ENCODE results near the gene ARHGAP28.

ARHGAP28 gene

DNA sequence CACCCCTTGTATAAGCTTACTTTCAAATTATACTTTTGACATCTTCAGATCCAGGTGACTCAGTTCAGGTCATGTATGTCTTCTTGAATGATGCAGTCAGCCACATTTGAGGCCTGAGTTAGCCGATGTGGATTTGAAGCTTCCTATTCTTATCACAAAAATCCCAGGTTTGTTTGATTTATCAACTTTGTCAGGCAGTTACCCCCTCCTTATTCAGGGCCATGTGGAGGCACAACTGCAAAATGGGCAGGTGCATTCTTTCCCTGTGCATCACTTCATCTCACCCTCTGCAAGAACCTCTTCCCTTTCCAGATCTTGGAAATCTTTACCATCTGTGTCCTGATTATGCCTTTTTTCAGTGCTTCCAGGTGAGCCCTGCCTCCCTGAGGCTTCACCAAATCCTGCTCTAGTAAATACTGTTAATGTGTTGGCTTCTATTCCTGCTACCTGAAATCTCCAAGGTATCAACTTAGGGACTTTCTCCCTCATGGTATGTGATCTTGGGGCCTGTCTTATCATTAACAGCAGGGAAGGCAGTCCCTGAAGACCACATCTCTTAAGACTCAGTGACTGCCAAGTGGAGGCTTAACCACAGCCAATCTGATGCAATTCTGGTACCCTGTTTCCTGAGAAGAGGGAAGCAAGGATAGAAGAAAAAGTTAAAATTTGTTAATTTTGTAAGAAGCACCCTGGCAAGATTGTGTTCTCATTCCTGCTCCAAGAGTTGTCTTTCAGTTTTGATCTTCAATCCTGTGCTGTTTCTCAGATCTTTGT, 9.4 kb upstream of the ARHGAP28 start:
- TF ChIP-seq ZNF274 (IDR thresholded peaks at IDR 0.05; ENCODE audit: low read depth, low read length): no peak
- no peak overlapping the region for H3K4me3 ChIP-seq (ENCODE audit: low read length)

DNA sequence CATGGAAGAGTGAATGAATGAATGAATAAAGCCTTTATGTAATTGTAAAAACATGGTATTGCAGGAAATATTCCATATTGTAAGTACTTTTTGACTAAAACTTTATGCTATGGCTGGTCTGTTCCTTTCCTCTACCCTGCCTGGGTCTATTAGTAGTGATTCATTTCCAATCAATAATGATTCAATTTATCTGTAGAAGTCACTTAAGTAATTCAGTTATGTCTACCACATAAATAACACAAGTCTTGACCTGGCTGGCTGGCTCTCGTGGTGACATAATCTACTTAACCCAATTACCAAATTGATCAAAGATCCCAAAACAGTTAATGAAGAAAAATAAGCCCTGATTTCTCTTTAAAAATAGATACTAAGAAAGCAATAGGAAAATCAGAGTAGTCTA, 7.8 kb upstream of the ARHGAP28 start:
- no peak for TF ChIP-seq ZNF274 (IDR thresholded peaks at IDR 0.05; ENCODE audit: low read depth, low read length)
- H3K4me3 ChIP-seq (ENCODE audit: low read length): no peak overlapping the region

DNA sequence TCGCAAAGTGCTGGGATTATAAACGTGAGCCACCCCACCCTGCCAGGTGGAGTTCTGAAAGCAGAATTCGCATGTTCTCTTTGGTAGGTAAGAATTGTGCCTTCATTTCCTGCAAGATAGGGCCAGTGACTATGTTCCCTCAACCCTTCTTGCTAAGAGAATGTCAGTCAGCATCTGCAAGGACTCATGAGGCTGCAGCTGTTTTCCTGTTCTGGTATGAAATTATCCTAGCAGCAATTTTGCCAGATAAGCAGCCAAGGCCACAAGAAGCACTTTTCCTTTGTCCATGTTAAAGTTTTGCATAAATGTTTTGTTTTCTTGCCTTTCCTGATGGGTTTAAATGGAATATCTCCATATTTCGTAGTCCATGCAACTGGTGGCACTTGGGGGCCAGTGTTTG, 6.8 kb upstream of the ARHGAP28 start:
- H3K4me3 ChIP-seq (ENCODE audit: low read length): no peak overlapping the region
- TF ChIP-seq ZNF274 (IDR thresholded peaks at IDR 0.05; ENCODE audit: low read depth, low read length): no peak

DNA sequence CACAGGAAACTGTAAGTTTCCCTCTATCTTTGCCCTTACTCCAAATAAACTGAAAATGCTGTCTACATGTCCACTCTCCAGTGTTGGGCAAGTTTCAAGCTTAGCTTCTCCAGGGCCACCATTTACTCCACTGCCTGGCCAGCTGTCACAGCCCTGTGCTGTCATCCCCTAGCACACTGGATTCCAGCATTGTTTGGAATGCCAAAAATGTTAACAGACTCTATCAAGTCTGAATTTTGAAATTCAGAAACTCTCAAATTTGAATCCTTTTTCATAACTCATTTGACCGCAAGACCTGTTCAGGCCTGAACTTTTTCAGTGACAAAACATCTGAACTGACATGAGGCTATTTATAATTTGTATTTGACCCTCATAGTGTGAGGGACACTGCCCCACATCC, 5.2 kb upstream of the ARHGAP28 start:
- no peak overlapping the region for H3K4me3 ChIP-seq (ENCODE audit: low read length)
- TF ChIP-seq ZNF274 (IDR thresholded peaks at IDR 0.05; ENCODE audit: low read depth, low read length): no peak

DNA sequence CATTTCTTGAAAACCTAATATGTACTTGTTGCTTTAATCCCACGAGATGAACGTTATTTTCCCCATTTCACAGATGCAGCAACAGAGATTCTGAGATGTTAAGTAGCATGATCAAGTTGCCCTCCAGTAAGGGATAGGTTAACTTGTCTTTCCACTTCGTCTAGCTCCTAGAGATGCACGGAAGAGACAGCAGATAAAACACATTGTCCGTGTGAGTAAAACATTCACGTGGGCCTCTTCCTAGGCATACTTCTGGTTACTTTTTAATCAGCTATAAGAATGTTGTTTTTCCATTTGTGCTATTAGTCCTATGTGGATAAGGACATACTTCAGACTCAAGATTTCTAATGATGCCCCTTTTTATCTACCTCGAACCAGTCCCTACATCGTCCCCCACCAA, 1.2 kb upstream of the ARHGAP28 start:
- TF ChIP-seq ZNF274 (IDR thresholded peaks at IDR 0.05; ENCODE audit: low read depth, low read length): no peak
- no peak overlapping the region for H3K4me3 ChIP-seq (ENCODE audit: low read length)

DNA sequence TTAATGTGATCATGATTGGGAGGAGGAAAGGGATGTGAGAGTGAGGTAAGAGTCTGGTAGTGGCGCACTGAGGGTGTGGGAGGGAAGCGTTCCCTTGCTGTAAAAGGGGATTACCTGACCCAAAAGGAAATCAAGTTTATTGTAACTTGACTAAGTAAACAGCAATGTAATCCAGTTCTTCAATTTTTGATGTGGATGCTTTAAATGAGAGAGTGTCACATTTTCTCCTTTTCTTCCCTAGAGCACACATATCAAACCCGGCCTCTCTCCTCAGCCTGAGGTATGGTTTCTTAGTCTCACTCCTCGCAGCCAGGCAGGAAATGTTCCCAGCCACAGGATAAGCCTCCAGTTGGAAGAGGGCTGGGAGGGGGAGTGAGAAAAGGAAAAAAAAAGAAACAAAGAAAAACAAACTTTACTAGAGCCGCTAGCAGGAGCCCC, 688 bp upstream of the ARHGAP28 start:
- peak overlapping the region; percentile 47; the same call in 1 of the 2 replicates for H3K4me3 ChIP-seq (ENCODE audit: low read length)
- no peak for TF ChIP-seq ZNF274 (IDR thresholded peaks at IDR 0.05; ENCODE audit: low read depth, low read length)

DNA sequence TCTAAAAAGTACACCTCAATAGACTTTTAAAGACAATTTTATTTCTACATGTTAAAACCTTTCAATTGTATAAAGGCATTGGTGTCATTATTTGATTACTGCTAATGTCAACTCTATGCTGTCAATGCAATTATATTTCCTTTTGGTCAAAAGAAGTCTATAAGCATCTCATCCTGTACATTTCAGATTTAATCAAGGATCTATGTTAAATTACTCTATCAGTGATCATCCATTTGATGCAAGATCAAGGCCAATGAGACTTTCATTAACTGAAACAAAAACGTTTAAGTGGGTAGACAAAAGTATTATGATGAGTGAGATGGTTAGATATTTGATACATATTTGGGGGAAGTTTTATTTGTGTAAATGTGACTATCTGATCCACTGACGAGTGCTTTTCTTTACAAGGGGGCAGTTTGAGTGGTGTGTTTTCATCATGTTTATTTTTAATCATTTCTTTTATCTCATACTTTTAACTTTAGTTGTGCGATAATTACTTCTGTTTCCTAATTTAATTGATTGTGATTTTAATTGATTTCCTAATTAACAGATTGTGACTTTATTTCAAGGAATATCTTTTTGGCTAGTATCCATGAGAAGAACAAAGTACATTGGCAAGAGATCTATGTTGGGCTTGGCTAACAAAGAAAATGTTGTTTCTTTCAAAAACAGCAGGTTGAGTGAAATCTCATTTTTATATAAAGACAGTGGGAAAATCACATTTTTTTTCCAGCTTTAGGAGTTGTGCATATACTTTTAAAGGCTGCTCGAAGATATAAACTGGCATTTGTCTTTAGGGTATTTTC, 1.1 kb downstream of the ARHGAP28 start:
- H3K4me3 ChIP-seq (ENCODE audit: low read length): peak overlapping the region; percentile 47; the same call in 1 of the 2 replicates
- no peak for TF ChIP-seq ZNF274 (IDR thresholded peaks at IDR 0.05; ENCODE audit: low read depth, low read length)

DNA sequence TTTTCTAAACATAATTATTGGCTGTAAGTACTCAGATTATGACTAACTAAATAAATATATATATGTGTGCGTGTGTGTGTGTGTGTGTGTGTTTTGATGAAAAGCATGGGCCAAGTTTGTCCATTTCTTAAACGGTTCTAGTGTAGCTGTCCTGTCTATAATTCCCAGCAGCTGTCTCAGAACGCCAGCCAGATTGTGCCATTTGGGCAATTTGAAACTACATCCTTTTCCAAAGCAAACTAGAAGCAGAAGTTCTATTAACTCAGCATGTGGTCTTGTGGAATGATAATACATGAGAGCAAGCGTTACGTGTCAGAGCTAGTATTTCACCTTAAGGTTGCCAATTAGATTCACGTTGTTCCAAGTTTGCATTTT, 1.7 kb downstream of the ARHGAP28 start:
- TF ChIP-seq ZNF274 (IDR thresholded peaks at IDR 0.05; ENCODE audit: low read depth, low read length): no peak
- no peak overlapping the region for H3K4me3 ChIP-seq (ENCODE audit: low read length)

DNA sequence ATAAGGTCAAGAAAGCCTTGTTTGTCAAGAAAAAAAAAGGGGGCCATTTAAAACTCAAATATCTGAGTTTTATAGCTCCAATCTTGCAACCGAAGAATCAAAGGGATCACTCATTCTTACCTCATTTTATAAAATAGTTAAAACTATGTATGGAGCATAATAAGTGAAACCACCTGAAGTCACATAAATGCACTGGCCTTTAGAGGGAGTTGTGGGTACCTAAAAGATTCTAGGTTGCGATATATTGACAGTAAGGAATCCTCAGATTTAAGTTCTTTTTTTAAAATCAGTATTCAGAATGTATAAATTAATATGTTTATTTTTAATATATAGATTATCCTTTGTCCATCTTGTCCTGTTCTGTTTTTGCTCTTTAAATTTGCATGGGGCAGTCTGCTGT, 3.4 kb downstream of the ARHGAP28 start:
- TF ChIP-seq ZNF274 (IDR thresholded peaks at IDR 0.05; ENCODE audit: low read depth, low read length): no peak
- H3K4me3 ChIP-seq (ENCODE audit: low read length): no peak overlapping the region

DNA sequence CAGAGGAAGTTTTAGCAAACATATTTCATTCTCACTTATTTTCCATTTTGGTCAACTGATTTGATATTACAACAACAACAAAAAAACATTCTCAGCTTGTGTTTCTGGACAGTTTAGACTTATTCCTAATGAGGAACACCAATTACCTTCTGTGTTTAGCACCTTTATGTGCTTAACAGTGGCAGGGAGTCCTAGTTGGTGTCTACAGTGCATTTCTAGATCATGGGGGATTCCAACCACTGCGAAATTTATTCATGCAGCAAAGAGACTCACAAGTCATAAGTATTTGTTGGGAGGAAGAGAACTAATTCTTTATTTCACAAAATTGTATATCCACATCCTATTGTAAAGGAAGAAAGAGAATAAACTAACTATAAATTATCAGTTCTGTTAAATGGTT, 4.2 kb downstream of the ARHGAP28 start:
- H3K4me3 ChIP-seq (ENCODE audit: low read length): no peak overlapping the region
- no peak for TF ChIP-seq ZNF274 (IDR thresholded peaks at IDR 0.05; ENCODE audit: low read depth, low read length)

DNA sequence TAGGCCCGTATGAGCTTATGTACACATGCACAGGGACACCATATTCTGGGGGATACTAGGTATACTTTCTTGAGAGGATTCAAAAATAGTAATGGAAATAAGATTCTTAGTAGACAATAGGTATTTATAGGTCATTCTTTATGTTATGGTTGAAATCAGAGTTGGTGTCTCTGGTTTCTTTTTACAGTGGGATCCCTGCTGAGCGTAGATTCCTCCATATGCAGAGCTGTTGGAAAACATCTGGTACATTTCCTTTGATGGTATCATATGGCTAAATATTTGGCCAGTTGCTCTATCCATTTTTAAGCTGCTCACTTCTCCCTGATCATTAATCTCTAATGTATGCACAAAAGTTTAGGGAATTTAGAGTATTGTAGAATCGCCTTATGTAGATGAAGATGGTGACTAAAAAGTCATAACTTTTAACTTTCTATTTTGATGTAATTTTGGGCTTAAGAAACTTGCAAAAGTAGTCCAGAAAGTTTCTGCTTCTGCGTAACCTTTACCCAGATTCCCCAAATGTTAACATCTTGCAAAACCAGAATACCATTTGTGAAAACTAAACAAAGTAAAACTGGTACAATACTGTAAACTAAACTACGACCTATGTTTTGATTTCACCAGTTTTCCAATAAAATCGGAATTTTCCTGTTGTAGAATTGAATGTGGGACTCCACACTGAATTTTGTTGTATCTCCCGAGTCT, 5.4 kb downstream of the ARHGAP28 start:
- no peak for TF ChIP-seq ZNF274 (IDR thresholded peaks at IDR 0.05; ENCODE audit: low read depth, low read length)
- H3K4me3 ChIP-seq (ENCODE audit: low read length): no peak overlapping the region

DNA sequence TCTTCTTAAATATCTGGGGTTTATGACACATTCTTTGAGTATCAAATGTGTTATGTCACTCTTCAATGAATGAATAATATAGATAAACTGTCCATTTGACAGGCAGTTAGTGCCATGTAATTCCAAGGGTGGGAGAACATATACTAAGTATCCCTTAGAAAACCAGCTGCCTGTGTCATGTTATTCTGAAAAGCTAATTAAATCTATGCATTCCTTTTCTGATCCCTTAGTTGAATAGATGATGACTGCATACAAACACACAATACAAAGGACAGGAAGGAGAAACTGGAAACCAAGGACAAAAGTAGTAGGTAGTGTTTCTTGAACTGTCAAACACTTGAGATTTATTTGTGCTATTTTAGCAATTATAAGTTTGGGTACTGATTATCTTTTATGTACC, 8.3 kb downstream of the ARHGAP28 start:
- no peak for TF ChIP-seq ZNF274 (IDR thresholded peaks at IDR 0.05; ENCODE audit: low read depth, low read length)
- no peak overlapping the region for H3K4me3 ChIP-seq (ENCODE audit: low read length)

DNA sequence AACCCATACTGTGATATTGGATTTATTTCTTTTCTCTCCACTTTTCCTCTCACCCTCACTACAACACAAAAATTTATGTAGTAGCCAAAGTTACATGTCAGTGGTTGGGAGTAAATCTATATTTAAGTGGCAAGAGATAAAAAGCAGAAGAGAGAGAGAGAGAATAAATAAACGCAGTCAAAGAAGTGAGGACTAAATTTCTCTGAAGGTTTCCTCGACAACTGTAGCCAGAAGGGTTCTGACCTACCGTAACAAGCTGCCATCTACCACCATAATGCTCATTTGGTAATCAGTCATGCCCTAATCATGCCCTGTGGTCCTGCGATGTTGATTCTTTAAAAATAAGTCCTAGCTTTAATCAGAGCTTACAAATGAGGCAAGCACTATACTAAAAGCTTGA, 9.1 kb downstream of the ARHGAP28 start:
- TF ChIP-seq ZNF274 (IDR thresholded peaks at IDR 0.05; ENCODE audit: low read depth, low read length): no peak
- H3K4me3 ChIP-seq (ENCODE audit: low read length): no peak overlapping the region

DNA sequence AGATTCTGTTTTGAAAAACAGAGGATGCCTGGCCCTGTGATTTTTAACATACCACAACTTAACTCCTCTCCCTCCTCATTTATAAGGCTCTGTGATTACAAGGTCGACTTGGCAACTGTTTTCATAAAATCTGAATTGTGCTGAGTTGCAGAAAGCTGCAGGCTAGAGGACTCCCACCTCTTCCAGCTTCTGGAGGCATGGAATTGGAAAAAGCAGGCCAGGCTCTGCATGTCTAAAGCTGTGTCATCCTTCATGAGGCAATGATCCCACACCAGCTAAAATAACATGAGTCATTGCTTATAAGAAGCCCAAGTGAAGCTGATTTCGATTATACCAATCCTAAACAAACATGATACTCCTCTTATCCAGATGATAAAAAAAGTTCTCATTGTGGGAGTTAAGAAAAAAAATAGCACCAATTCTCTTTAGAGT, 11.7 kb downstream of the ARHGAP28 start:
- TF ChIP-seq ZNF274 (IDR thresholded peaks at IDR 0.05; ENCODE audit: low read depth, low read length): no peak
- no peak overlapping the region for H3K4me3 ChIP-seq (ENCODE audit: low read length)
